Coronary artery (tissue), 2 donors: Measurements from ENCODE around the gene SPACA7.

Experiments used
- DNase-seq: peaks from one replicate; pipeline ENCODE4 v3.0.0-alpha.2; 2017; ENCODE audit warnings: low spot score
- H3K27ac ChIP-seq, 2 donors: fragments of 200-600 bp; sonication (generic); one replicate each; pipeline ENCODE4 v1.5.1; 2016 to 2019
- H3K4me3 ChIP-seq: fragments of 200-600 bp; sonication (generic); 2 replicates; pipeline ENCODE4 v1.5.1; 2016; ENCODE audit warnings: mild to moderate bottlenecking, moderate library complexity
- CTCF ChIP-seq: fragments of 200-600 bp; sonication (generic); IDR thresholded peaks from one replicate; pipeline ENCODE4 v1.5.1; 2019; ENCODE audit warnings: antibody characterized with exemption

SPACA7 gene

GRCh38 chr13:112468069-112468468 lies 91.9 kb downstream of the SPACA7 start:
- DNase-seq, result no peak
- no peak for TF ChIP-seq CTCF
- Histone ChIP-seq H3K27ac (no peak overlapping the region), H3K4me3 (no peak overlapping the region)

GRCh38 chr13:112469071-112469745 lies 93.1 kb downstream of the SPACA7 start:
- TF ChIP-seq CTCF, result no peak
- no peak overlapping the region for H3K4me3 ChIP-seq
- no peak for DNase-seq
- no peak overlapping the region for H3K27ac ChIP-seq

- Histone ChIP-seq H3K4me3 (no peak overlapping the region), H3K27ac (no peak overlapping the region)
- no peak for TF ChIP-seq CTCF
- no peak for DNase-seq
These were observed 97.7 kb downstream of the SPACA7 start for GRCh38 chr13:112473818-112474217.

GRCh38 chr13:112474869-112475268 lies 98.7 kb downstream of the SPACA7 start:
- TF ChIP-seq CTCF, result no peak
- no peak for DNase-seq
- Histone ChIP-seq H3K4me3 (no peak overlapping the region), H3K27ac (no peak overlapping the region)

GRCh38 chr13:112475889-112476288 lies 99.7 kb downstream of the SPACA7 start:
- Histone ChIP-seq H3K4me3 (no peak overlapping the region), H3K27ac (no peak overlapping the region)
- no peak for TF ChIP-seq CTCF
- DNase-seq, result no peak

GRCh38 chr13:112477070-112477619 lies 101.0 kb downstream of the SPACA7 start:
- DNase-seq, result no peak
- H3K27ac ChIP-seq, result no peak overlapping the region
- no peak overlapping the region for H3K4me3 ChIP-seq
- no peak for TF ChIP-seq CTCF

- no peak overlapping the region for H3K4me3 ChIP-seq
- TF ChIP-seq CTCF, result no peak
- DNase-seq, result no peak
- H3K27ac ChIP-seq, result no peak overlapping the region
These were observed 103.2 kb downstream of the SPACA7 start for GRCh38 chr13:112479389-112479788.
